CD4-positive, alpha-beta T cell treated with Interleukin-17A for 4 hours (primary cell): ENCODE measurements around the gene ELFN1.

Experiments used
- DNase-seq: peaks from one replicate; pipeline ENCODE4 v3.0.0-alpha.2; 2020; ENCODE audit warnings: mixed read lengths

Gene ELFN1

DNA sequence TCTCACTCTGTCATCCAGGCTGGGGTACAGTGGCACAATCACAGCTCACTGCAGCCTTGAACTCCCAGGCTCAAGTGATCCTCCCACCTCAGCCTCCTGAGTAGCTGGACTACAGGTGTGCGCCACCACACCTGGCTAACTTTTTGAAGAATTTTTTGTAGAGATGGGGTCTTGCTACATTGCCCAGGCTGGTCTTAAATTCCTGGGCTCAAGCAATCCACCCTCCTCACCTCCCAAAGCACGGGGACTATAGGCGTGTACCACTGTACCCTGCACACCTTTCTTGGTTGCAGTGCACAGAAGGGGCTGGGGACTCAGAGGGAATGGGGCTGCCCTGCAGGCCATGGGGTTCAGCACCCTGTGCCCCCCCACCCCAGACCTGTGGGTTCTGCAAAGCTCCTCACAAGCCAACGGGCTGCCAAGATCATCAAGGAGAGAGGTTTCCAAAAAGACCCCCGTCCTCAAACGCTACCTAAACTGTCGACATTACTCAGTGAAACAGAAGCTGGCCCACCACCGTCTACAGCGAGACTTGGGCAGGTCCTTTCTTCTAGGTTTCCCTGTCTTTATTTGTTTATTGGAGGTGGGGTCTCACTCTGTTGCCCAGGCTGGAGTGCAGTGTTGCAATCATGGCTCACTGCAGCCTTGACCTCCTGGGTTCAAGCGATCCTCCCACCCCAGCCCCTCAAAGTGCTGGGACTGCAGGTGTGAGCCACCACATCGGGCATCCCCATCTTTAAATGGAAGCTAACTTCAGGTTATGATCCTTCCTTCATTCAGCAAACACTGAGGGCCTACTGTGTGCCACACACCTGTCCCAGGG lies 26.6 kb upstream of the ELFN1 start:
- no peak for DNase-seq

DNA sequence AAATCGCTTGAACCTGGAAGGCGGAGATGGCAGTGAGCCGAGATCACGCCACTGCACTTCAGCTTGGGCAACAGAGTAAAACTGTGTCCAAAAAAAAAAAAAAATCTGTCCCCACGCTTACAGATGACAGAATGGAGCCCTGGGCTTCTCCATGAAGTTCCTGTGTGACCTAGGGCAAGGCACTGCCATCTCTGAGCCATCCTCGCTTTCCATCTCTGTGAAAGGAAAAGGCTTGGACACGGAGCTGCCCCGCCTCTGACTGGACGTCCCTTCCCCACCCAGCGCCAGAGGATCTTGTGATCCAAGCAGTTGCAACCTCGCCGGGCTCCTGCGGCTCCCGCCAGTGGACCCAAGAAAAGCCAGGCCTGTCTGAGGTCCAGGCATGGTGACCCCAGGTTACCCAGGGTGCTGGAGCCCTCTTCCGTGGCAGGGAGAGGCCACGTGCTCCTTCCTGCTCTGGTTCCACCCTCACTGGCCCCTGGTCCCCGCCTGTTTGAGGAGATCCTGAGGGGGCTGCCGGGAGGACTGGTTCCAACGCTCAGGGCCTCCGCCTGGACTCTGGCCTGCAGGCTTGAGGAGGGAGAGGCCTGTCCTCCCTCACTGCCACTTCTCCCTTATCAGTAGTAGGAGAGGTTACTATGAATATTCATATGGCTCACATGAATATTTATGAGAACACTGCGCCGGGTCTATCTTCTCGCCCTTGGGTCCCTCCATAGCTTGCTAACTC lies 25.6 kb upstream of the ELFN1 start:
- DNase-seq, result no peak

GRCh38 chr7:1645071-1645409 lies 25.0 kb upstream of the ELFN1 start:
- DNase-seq, result no peak

- no peak for DNase-seq
Observed at GRCh38 chr7:1645476-1645875, 24.6 kb upstream of the ELFN1 start.

DNA sequence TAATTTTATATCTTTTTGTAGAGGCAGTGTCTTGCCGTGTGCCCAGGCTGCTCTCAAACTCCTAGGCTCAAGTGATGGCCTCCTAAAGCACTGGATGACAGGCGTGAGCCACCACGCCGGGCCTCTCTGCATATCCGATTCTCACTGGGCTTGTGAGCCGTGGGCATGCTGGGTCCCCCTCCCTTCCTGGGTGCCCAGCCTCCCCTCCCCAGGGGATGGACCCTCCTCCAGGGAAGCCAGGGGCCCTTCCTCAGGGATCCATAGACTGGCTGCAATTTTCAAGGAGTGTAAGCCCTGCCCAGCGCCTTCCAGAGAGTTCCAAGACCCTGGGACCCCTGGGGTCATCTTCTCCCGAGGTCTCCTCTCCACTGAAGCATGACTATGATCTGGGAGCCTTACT lies 23.7 kb upstream of the ELFN1 start:
- DNase-seq, result no peak

DNA sequence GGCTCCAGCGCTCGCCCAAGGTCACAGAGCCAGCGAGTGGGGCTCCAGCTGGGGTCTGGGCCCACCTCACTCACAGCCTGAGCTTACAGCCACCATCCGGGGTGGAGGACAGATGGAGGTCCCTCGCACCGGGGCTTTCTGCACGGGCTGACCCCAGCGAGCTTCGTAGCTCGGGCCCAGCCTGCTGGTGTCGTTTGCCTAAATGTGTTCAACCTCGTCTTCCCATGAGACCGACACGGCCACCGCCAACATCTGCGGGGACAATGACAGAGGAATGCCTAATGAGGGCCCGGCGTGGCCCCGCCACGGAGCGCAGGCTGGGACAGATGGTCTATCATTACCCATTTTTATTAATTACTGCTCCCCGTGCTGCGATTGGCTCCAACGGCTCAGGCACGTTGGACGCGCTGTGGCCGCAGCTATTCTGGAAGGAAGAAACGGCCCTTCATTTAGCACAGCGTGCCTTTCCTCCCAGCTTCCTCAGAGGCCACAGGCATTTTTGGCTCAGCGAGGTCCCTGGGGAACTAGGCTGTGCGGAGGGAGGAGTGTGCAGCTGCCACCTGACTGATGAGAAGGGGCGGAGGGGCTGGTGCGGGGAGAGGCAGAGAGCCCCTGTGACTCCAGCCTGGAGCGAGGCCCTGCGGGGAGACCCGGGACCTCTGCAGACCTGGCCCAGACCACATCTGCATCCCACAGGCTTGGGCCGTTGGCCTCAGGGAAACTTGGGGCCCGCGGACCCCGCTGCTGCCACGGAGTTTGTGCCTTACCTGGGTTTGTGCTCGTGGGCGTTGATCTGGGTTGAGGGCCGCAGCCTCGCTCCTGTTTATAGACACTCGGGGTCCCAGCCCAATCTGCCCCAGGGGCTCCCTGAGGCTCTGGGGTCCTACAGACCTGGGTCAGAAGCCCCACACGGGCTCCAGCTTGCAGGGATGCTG lies 22.9 kb upstream of the ELFN1 start:
- DNase-seq, result no peak

DNA sequence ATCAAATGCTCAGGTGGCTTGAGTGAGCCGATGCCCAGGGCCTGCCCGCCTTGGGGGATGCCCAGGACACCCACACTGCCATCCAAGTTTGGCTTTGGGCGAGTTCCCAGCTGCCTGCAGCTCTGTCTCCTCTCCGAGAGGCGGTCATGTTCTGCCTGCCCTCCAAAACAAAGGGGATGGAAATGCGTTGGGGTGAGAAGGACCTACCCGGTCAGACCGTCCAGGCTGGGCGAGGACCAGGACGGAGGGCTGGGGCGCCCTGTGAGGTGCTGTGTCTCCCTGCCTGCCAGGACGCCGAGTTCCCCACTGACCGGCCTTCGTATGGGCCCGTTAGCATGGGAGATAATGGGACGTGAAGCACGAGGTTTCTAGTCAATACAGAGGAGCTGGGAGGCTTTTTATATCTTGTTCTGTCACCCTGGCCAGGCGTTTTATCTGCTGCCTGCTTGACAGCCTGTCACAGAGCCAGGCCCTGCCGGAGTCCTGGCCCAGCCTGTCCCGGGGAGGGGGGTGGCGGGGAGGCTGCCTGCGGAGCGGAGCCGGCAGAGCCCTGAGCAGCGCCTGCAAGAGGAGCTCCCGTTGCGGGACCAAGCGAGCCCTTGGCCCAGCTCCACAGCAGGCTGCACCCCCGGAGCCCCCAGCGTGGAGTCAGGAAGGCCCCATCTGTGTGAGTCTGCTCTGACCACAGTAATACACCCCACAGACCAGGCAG lies 22.0 kb upstream of the ELFN1 start:
- no peak for DNase-seq

- no peak for DNase-seq
Observed at GRCh38 chr7:1649751-1650326, 20.2 kb upstream of the ELFN1 start.

- DNase-seq, result no peak
Observed at GRCh38 chr7:1650363-1651030, 19.6 kb upstream of the ELFN1 start.

- DNase-seq, result no peak
Observed at GRCh38 chr7:1651031-1651446, 19.0 kb upstream of the ELFN1 start.

- DNase-seq, result no peak
Observed at GRCh38 chr7:1651891-1652290, 18.2 kb upstream of the ELFN1 start.

DNA sequence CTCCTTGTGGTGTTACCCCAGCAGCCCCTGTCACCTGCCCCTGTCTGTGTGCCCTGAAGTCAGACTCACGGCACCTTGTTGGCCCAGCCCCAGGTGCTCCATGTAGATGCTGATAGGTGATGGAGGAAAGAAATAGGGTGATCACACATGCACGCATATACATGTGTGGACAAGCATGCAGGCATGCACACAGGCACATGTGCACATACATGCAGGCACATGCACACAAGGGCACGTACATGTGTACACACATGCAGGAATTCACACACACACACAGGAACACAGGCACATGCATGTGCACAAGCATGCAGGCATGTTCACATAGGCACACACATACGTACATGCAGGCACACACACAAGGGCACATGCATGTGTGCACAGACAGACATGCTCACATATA lies 16.6 kb upstream of the ELFN1 start:
- DNase-seq, result no peak

- no peak for DNase-seq
Observed at GRCh38 chr7:1654111-1654510, 16.0 kb upstream of the ELFN1 start.

- DNase-seq, result no peak
Observed at GRCh38 chr7:1654738-1655475, 15.2 kb upstream of the ELFN1 start.

GRCh38 chr7:1659696-1660095 lies 10.4 kb upstream of the ELFN1 start:
- DNase-seq, result no peak

DNA sequence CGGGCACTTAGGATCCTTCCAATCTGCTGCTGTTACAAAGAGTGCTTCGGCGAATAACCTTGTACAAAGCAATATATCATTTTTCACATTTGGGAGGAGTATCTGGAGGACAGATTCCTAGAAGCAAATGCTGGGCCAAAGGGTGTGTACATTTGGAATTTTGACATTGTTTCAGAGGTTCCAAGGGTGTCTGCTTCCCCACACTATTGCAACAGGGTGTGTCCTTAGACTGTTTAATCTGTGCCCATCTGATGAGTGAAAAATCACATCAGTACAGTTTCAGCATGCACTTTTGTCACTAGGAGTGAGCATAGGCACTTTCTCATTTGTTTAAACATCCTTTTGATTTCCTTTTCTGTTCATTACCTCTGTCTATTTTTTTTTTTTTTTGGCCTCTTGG lies 8.6 kb upstream of the ELFN1 start:
- DNase-seq, result no peak

DNA sequence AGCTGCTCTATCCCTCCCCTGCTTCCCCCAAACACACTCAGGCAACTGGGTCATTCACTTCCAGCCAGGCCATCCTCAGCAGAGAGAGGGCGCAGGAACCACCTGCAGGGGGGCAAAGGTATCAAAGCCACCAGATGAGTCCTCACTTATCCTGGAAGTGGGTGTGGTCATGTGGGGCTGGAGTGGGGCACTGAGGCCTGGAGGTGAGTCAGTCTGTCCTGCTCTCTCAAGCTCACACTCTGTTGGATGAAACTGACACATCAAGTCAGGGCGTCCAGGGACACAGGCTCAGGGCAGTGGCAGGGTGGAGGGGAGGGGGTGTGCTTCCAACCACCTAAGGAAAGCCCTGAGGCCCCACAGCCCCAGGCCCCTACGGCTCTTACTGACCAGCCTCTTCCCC lies 8.0 kb upstream of the ELFN1 start:
- no peak for DNase-seq

- DNase-seq, result no peak
Observed at GRCh38 chr7:1662767-1663166, 7.3 kb upstream of the ELFN1 start.

GRCh38 chr7:1663223-1663622 lies 6.9 kb upstream of the ELFN1 start:
- DNase-seq, result no peak

- no peak for DNase-seq
Observed at GRCh38 chr7:1663857-1664651, 6.0 kb upstream of the ELFN1 start.
